Femur (tissue), 1 donor: ENCODE measurements around the gene GALNT9.

Source experiments
- DNase-seq: peaks from one replicate; pipeline ENCODE4 v3.0.0-alpha.2; 2017

Gene GALNT9

GRCh38 chr12:132178801-132179401 lies 150.5 kb downstream of the GALNT9 start:
- DNase-seq = no peak

- DNase-seq = no peak
These were observed 151.1 kb downstream of the GALNT9 start for GRCh38 chr12:132178316-132178715.

GRCh38 chr12:132176920-132177551 lies 152.4 kb downstream of the GALNT9 start:
- no peak for DNase-seq

- no peak for DNase-seq
These were observed 152.9 kb downstream of the GALNT9 start for GRCh38 chr12:132176385-132176919.

- DNase-seq = no peak
These were observed 153.6 kb downstream of the GALNT9 start for GRCh38 chr12:132175496-132176384.

- no peak for DNase-seq
These were observed 154.4 kb downstream of the GALNT9 start for GRCh38 chr12:132174839-132175490.

GRCh38 chr12:132174015-132174838 lies 155.2 kb downstream of the GALNT9 start:
- DNase-seq = no peak

- DNase-seq = no peak
These were observed 156.0 kb downstream of the GALNT9 start for GRCh38 chr12:132173135-132174014.

- DNase-seq = no peak
These were observed 156.8 kb downstream of the GALNT9 start for GRCh38 chr12:132172619-132173018.

- no peak for DNase-seq
These were observed 157.3 kb downstream of the GALNT9 start for GRCh38 chr12:132171968-132172521.

GRCh38 chr12:132171293-132171967 lies 158.0 kb downstream of the GALNT9 start:
- DNase-seq = no peak

- DNase-seq = no peak
These were observed 158.6 kb downstream of the GALNT9 start for GRCh38 chr12:132170637-132171292.

- DNase-seq = no peak
These were observed 159.2 kb downstream of the GALNT9 start for GRCh38 chr12:132170094-132170636.

GRCh38 chr12:132169376-132169775 lies 160.0 kb downstream of the GALNT9 start:
- DNase-seq = no peak

- no peak for DNase-seq
These were observed 160.9 kb downstream of the GALNT9 start for GRCh38 chr12:132168311-132169031.

GRCh38 chr12:132167611-132168310 lies 161.6 kb downstream of the GALNT9 start:
- DNase-seq = no peak

- no peak for DNase-seq
These were observed 162.4 kb downstream of the GALNT9 start for GRCh38 chr12:132166801-132167591.
